ENCODE results near the gene GALNT9. TPM values are rescaled to one million over a fixed set of nuclear protein-coding genes. Genes with fewer than 3 reads are reported as not detected.

GALNT9 gene
- total and polyA plus RNA-seq, 8 donors = 0.15 to 3.1 (median 0.19) TPM; not detected in 5

- intact Hi-C loops (cut with DNase I; ENCODE audit: low total_unique reads) = no loop called here
- Histone ChIP-seq H3K9me3 (peaks cover 0 to 6% (median 2%) of the 10 kb centered on the region in 4 donors), H3K4me3 (no peak overlapping the region), H3K27me3 (peaks cover 0 to 44% (median 14%) of the 10 kb centered on the region in 3 donors), H3K4me1 (no peaks in the 10 kb centered on the region), H3K36me3 (no peaks in the 10 kb centered on the region), H3K27ac (no peak overlapping the region)
- no peak for TF ChIP-seq EP300 (IDR thresholded peaks at IDR 0.05)
- TF ChIP-seq POLR2A (IDR thresholded peaks at IDR 0.05) = no peak
- TF ChIP-seq POLR2AphosphoS5 (IDR thresholded peaks at IDR 0.05) = no peak
- TF ChIP-seq, protein P1, sequence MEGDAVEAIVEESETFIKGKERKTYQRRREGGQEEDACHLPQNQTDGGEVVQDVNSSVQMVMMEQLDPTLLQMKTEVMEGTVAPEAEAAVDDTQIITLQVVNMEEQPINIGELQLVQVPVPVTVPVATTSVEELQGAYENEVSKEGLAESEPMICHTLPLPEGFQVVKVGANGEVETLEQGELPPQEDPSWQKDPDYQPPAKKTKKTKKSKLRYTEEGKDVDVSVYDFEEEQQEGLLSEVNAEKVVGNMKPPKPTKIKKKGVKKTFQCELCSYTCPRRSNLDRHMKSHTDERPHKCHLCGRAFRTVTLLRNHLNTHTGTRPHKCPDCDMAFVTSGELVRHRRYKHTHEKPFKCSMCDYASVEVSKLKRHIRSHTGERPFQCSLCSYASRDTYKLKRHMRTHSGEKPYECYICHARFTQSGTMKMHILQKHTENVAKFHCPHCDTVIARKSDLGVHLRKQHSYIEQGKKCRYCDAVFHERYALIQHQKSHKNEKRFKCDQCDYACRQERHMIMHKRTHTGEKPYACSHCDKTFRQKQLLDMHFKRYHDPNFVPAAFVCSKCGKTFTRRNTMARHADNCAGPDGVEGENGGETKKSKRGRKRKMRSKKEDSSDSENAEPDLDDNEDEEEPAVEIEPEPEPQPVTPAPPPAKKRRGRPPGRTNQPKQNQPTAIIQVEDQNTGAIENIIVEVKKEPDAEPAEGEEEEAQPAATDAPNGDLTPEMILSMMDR (IDR thresholded peaks at IDR 0.05) = no peak
- no peak for DNase-seq
- WGBS, 5 donors = 60 to 88% (median 84%) methylated on average over 6 to 10 of the region's 10 CpGs
Observed at GRCh38 chr12:132365226-132365625, 35.8 kb upstream of the GALNT9 start.

DNA sequence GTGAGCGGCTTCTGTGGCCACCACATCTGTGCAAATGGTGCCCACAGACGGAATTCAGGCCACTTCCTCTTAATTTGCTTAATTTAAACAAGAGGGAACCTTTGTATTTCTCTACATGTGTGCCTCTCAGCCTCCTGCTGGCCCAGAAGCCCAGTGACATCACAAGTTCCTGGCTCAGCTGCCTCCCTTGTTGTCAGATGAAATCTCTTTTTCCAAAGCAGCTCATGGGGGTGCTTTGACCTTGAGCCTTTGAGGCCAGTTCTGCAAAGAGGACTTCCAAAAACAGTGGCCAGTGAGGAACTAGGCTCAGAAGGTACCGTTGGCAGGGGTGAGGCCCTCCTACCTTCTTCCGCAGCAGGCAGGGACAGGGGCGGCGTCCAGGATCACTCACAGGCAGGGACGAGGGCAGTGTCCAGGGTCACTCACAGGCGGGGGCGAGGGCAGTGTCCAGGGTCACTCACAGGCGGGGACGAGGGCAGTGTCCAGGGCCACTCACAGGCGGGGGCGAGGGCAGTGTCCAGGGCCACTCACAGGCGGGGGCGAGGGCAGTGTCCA is 35.0 kb upstream of the GALNT9 start:
- Histone ChIP-seq H3K4me1 (no peaks in the 10 kb centered on the region), H3K27ac (no peak overlapping the region), H3K27me3 (peaks cover 0 to 36% (median 12%) of the 10 kb centered on the region in 3 donors), H3K4me3 (no peak overlapping the region), H3K36me3 (no peaks in the 10 kb centered on the region), H3K9me3 (peaks cover 0 to 6% (median 2%) of the 10 kb centered on the region in 4 donors)
- intact Hi-C loops (cut with DNase I; ENCODE audit: low total_unique reads) = no loop called here
- 61 to 85% (median 83%) methylated on average over 3 to 13 of the region's 15 CpGs for WGBS, 5 donors
- TF ChIP-seq, protein P1 (IDR thresholded peaks at IDR 0.05) = no peak
- TF ChIP-seq EP300 (IDR thresholded peaks at IDR 0.05) (no peak), POLR2A (IDR thresholded peaks at IDR 0.05) (no peak)
- no peak for DNase-seq

DNA sequence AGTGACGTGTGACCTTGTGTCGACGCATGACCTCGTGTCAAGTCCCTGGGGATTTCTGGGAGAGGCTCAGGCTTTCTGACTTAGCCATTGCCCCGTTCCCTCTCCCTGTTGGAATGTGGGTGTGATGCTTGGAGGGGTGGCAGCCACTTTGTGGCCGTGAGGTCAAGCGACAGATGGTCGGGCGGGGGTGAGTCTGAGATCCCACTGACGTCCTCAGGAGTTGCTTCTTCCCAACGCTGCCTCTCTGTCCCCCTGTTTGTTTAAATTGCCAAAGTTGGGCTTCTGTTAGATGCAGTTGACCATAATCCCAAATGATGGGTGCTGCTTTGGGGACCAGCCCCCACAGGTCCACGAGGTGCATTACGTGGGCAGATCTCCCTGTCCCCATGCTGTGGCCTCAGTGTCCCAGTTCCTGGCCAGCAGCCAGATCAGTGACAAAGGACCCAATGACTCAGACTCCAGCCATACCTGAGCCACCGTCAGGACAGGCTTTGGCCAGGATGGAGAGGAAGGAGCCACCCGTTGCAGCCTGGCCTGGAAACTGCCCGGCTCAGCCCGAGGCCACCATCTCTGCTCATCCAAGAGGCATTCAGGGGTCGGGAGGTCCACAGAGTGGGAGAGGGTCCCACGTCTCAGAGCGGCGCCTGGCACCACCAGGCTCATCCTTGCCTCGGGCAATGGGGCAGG is 34.4 kb upstream of the GALNT9 start:
- WGBS, 5 donors = 75 to 85% (median 79%) methylated on average over 21 to 22 of the region's 22 CpGs
- no peak for TF ChIP-seq POLR2A (IDR thresholded peaks at IDR 0.05)
- TF ChIP-seq POLR2AphosphoS5 (IDR thresholded peaks at IDR 0.05) = no peak
- TF ChIP-seq, protein P1 (IDR thresholded peaks at IDR 0.05) = no peak

DNA sequence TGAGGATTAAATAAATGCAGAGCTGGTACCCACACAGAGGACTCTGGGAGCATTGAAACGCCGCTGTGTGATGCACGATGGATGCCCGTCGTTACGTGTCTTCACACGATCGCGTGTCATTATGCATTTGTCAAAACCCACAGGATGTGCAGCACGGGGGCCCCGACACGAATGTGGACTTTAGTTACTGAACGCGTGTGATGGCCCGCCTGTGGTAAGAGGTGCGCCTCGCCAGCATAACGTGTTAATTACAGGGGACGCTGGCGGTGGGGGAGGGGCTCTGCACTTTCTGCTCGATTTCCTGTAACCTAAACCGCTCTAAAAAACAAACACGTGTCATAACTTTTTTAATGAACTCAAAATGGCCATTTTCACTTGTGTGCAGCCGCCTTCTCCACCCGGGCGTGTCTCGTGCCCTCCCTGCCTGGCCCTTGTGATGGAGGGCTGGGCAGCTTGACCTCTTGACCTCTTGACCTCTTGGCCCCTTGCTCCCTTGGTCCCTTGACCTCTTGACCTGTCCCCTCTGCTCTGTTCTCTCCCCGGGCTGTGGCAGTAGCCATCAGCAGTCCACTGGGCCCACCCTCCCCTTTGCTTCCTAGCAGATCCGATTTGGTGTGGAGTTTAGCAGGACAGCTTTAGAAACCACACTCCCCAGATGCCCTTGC is 33.7 kb upstream of the GALNT9 start:
- Histone ChIP-seq H3K27me3 (peaks cover 0 to 24% (median 8%) of the 10 kb centered on the region in 3 donors), H3K27ac (no peak overlapping the region), H3K4me3 (no peak overlapping the region), H3K9me3 (peaks cover 0 to 6% (median 2%) of the 10 kb centered on the region in 4 donors), H3K36me3 (no peaks in the 10 kb centered on the region), H3K4me1 (no peaks in the 10 kb centered on the region)
- no peak for TF ChIP-seq POLR2AphosphoS5 (IDR thresholded peaks at IDR 0.05)
- no peak for TF ChIP-seq EP300 (IDR thresholded peaks at IDR 0.05)
- TF ChIP-seq, protein P1 (IDR thresholded peaks at IDR 0.05) = no peak
- no peak for TF ChIP-seq POLR2A (IDR thresholded peaks at IDR 0.05)
- WGBS, 5 donors = 86 to 89% (median 88%) methylated on average over 29 of the region's 29 CpGs
- intact Hi-C loops (cut with DNase I; ENCODE audit: low total_unique reads) = no loop called here
- no peak for DNase-seq

More for the DNA sequence above, 34.4 kb upstream of the GALNT9 start:
- no peak for DNase-seq
- Histone ChIP-seq H3K4me3 (no peak overlapping the region), H3K4me1 (no peaks in the 10 kb centered on the region), H3K27me3 (peaks cover 0 to 30% (median 8%) of the 10 kb centered on the region in 3 donors), H3K27ac (no peak overlapping the region), H3K9me3 (peaks cover 0 to 6% (median 2%) of the 10 kb centered on the region in 4 donors), H3K36me3 (no peaks in the 10 kb centered on the region)
- intact Hi-C loops (cut with DNase I; ENCODE audit: low total_unique reads) = no loop called here
